Psoas muscle (tissue), 8 donors: ENCODE data around the gene HAS3. TPM values are rescaled to one million over a fixed set of nuclear protein-coding genes. Genes with fewer than 3 reads are reported as not detected.

Source experiments
- ATAC-seq, 4 donors: fragments of 200-7000 bp; cut with Tn5 transposase; one replicate each; pipeline ENCODE4 v1.9.1; 2020; ENCODE audit warnings: moderate library complexity in 3 of 4, mild to moderate bottlenecking in 2 of 4
- DNase-seq, 2 donors: peaks; one replicate each; pipeline ENCODE4 v3.0.0-alpha.2; 2020
- H3K27ac ChIP-seq: fragments of 200-600 bp; one replicate; pipeline ENCODE4 v1.8.0; 2022
- H3K27me3 ChIP-seq, 3 donors: fragments of 200-600 bp in 1 of 3; one replicate each; pipeline versions ENCODE4 v1.6.1 to v1.8.0; 2013 to 2022; ENCODE audit warnings: low read length in 2 of 3, mild to moderate bottlenecking in 2 of 3, moderate library complexity in 1 of 3; ENCODE audit not compliant: insufficient read depth in 3 of 3
- H3K36me3 ChIP-seq, 2 donors: fragments of 200-600 bp in 1 of 2; one replicate each; pipeline versions ENCODE4 v1.6.1 to v1.8.0; 2013 to 2022; ENCODE audit warnings: low read depth in 1 of 2, mild to moderate bottlenecking in 1 of 2, moderate library complexity in 1 of 2; ENCODE audit not compliant: insufficient read depth in 1 of 2
- H3K4me1 ChIP-seq: fragments of 200-600 bp; one replicate; pipeline ENCODE4 v1.8.0; 2022
- H3K4me3 ChIP-seq: fragments of 200-600 bp; one replicate; pipeline ENCODE4 v1.8.0; 2022; ENCODE audit warnings: mild to moderate bottlenecking
- H3K9me3 ChIP-seq: fragments of 200-600 bp; one replicate; pipeline ENCODE4 v1.8.0; 2022
- WGBS, 3 donors: extraction: QIAGEN DNeasy Blood & Tissue Kit; methylation state at CpG; one replicate each; pipeline versions ENCODE4 v1.1.6 to v1.1.7; 2013; 5-methylcytosine and 5-hydroxymethylcytosine counted together
- intact Hi-C, 2 donors: fragments of 100-400 bp; cut with DNase I; formaldehyde crosslinking; loops; one replicate each; pipeline versions ENCODE4 v1.11.0 to v1.14.2; 2022
- polyA plus RNA-seq, 3 donors: library from polyadenylated mRNA; stranded (reverse); fragments of 200-250 nt; gene quantifications; one replicate each; pipeline ENCODE4 v1.2.3, GENCODE V29; 2013
- total RNA-seq, 4 donors: library from RNA; stranded (reverse); fragmentation: NEBNext Ultra II Directional in 2 of 4; extraction: Animal tissue kit (Norgen Biotek cat#: 25700) in 2 of 4; gene quantifications; one replicate each; pipeline versions ENCODE4 v1.2.1 to v1.2.4, GENCODE V29; 2021 to 2023
- TF ChIP-seq, protein P1 (sequence below): fragments of 200-600 bp; IDR thresholded peaks from one replicate; pipeline ENCODE4 v1.8.0; 2022; ENCODE audit warnings: antibody characterized with exemption
- donor health status: healthy with polysubstance abuse.
- donor health status: DM: no; HTN: no; CAD: no; lungs with moderate emphysema.
- donor health status: Bipolar disorder and iron deficiency.
- donor health status: healthy.
- donor health status: DM: yes; HTN: yes; CAD: no.
- donor health status: DM: no; HTN: no; CAD: no.
- donor health status: DM: no; HTN: no; CAD: no.
- donor health status: DM: yes; HTN: yes; CAD: no.

HAS3 gene
- total and polyA plus RNA-seq, 7 donors, result 0.40 to 1.8 (median 0.86) TPM

- Histone ChIP-seq H3K9me3 (no peaks in the 10 kb centered on the region), H3K4me3 (peak overlapping the region; percentile 27), H3K36me3 (no peaks in the 10 kb centered on the region), H3K27ac (peak overlapping the region; percentile 82), H3K4me1 (peaks cover 25% of the 10 kb centered on the region), H3K27me3 (no peaks in the 10 kb centered on the region)
- intact Hi-C loops, result no loop called here
- DNase-seq (no peak), ATAC-seq (peak; percentile 46 to 74 (median 63))
- TF ChIP-seq, protein P1, sequence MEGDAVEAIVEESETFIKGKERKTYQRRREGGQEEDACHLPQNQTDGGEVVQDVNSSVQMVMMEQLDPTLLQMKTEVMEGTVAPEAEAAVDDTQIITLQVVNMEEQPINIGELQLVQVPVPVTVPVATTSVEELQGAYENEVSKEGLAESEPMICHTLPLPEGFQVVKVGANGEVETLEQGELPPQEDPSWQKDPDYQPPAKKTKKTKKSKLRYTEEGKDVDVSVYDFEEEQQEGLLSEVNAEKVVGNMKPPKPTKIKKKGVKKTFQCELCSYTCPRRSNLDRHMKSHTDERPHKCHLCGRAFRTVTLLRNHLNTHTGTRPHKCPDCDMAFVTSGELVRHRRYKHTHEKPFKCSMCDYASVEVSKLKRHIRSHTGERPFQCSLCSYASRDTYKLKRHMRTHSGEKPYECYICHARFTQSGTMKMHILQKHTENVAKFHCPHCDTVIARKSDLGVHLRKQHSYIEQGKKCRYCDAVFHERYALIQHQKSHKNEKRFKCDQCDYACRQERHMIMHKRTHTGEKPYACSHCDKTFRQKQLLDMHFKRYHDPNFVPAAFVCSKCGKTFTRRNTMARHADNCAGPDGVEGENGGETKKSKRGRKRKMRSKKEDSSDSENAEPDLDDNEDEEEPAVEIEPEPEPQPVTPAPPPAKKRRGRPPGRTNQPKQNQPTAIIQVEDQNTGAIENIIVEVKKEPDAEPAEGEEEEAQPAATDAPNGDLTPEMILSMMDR, result no peak
- WGBS, 3 donors, result 76 to 100% (median 90%) methylated on average over 2 of the region's 2 CpGs
Observed at GRCh38 chr16:69064124-69064763, 41.2 kb upstream of the HAS3 start.

GRCh38 chr16:69064764-69065313 lies 40.6 kb upstream of the HAS3 start:
- intact Hi-C loops, result loop anchor here in 1 of 2 donors (5.0 kb wide), 1 partner anchor 37 kb away; no protein-coding TSS in a partner anchor
- H3K4me3 ChIP-seq, result peak overlapping the region; percentile 27
- ATAC-seq (peak; percentile 87 to 91 (median 89)), DNase-seq (peak; percentile 38 to 81)
- TF ChIP-seq, protein P1, result no peak
- H3K27ac ChIP-seq, result peak overlapping the region; percentile 82
- WGBS, 3 donors, result 18 to 21% (median 19%) methylated on average over 6 of the region's 6 CpGs
- H3K36me3 ChIP-seq, result no peaks in the 10 kb centered on the region
- peaks cover 25% of the 10 kb centered on the region for H3K4me1 ChIP-seq
- no peaks in the 10 kb centered on the region for H3K9me3 ChIP-seq
- H3K27me3 ChIP-seq, result no peaks in the 10 kb centered on the region

DNA sequence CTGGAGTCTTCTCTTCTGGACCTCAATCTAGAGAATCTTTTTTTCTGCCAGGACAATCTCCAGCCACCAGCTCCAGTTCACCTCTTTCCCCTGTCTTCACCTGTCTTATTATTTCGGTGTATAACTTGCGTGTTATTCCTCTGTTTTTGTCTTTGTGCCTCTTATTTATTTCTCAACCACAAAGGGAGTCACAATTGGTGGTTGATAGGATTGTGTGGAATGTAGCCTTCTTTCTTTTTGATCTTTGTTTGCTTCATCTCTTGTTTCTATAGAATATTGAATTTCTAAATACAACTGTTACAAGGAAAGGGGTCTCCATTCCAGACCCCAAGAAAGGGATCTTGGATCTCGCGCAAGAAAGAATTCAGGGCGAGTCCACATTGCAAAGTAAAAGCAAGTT lies 35.9 kb upstream of the HAS3 start:
- ATAC-seq (no peak), DNase-seq (no peak)
- no peaks in the 10 kb centered on the region for H3K27me3 ChIP-seq
- TF ChIP-seq, protein P1, result no peak
- no peaks in the 10 kb centered on the region for H3K9me3 ChIP-seq
- no peaks in the 10 kb centered on the region for H3K36me3 ChIP-seq
- intact Hi-C loops, result loop anchor here in 1 of 2 donors (5.0 kb wide), 1 partner anchor 33 kb away; no protein-coding TSS in a partner anchor
- no peak overlapping the region for H3K27ac ChIP-seq
- 95 to 99% (median 98%) methylated on average over 5 of the region's 5 CpGs for WGBS, 3 donors
- no peak overlapping the region for H3K4me3 ChIP-seq
- peaks cover 13% of the 10 kb centered on the region for H3K4me1 ChIP-seq

DNA sequence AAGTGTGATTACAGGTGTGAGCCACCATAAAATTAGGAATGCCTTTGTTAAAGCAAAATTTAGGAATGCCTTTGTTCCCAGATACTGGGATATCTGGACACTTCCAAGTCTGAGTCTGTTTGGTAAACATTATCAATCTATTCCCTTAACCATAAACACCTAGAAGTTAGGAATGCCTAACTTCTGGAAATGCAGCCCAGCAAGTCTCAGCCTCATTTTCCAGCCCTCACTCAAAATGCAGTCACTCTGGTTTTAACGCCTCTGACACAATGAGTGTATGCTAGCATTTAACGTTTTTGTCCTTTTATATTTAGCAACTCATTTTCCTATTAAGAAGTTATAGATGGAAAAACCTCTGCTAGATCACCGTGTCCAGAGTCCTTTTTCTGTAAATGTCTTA lies 34.4 kb upstream of the HAS3 start:
- peaks cover under 1% of the 10 kb centered on the region for H3K4me1 ChIP-seq
- no peak for ATAC-seq
- no peak overlapping the region for H3K4me3 ChIP-seq
- intact Hi-C loops, result no loop called here
- WGBS, 3 donors, result 75 to 79% (median 77%) methylated on average over 3 of the region's 3 CpGs
- no peaks in the 10 kb centered on the region for H3K9me3 ChIP-seq
- TF ChIP-seq, protein P1, result no peak
- H3K27me3 ChIP-seq, result no peaks in the 10 kb centered on the region
- no peak for DNase-seq
- no peak overlapping the region for H3K27ac ChIP-seq
- H3K36me3 ChIP-seq, result no peaks in the 10 kb centered on the region
